SK-MEL-5 (cell line): ENCODE results near the gene RBM7. TPM values are rescaled to one million over a fixed set of nuclear protein-coding genes. Genes with fewer than 3 reads are reported as not detected.

ENCODE experiments used
- DNase-seq: peaks from one replicate; pipeline ENCODE4 v3.0.0-alpha.2; 2016; ENCODE audit warnings: low read depth, low spot score
- in situ Hi-C: cut with HindIII; loops from 2 replicates; pipeline ENCODE4 v1.10.0; 2016; ENCODE audit warnings: low sequenced_read_pairs, high pct_unique_total_duplicates, low pct_unique_long_range_greater_than_20kb
- total RNA-seq: library from RNA; depleted of rRNA; stranded (reverse); fragments of >200 nt; shearing (Covaris generic); gene quantifications from 2 replicates; pipeline ENCODE4 v1.2.3, GENCODE V29; 2014; rRNA removed

Gene RBM7
- total RNA-seq, 1 experiment from 2014 or later = 23.8 TPM

DNA sequence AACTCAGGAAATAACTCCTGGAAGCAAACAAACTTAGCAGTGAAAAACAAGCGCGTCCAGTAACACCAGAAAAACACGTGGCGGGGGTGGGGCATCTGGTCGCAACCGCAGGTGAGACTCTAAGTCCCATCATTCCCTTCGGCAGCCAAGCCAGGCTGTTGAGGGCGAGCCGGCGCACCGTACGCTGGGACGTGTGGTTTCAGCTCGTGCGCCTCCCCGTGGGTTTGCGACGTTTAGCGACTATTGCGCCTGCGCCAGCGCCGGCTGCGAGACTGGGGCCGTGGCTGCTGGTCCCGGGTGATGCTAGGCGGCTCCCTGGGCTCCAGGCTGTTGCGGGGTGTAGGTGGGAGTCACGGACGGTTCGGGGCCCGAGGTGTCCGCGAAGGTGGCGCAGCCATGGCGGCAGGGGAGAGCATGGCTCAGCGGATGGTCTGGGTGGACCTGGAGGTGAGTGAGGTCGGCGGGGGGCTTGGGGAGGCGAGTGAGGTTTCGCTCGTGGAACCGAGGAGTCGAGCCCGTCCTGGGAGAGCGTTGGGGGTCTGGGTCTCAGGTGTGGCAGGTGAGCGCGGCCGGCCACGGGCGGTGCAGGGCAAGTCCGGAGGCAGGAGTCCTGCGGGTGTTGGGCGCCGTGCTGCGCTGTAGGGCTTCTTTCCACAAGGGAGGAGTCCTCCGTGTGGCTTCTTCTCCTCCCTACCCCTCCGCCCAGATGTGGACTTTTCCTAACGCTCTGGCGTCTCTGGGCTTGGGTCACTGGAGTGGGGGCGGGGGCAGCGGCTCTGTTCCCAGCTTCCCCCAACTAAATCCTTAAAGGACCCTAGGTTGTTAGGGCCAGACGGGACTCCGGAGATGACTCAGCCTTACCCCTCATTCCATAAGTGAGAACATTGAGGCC is 39.0 kb downstream of the RBM7 start, which contains the start of gene REXO2:
REXO2 (plus strand) TSS at position 239 of the 892 bp plus-strand sequence; CDS start at position 301, 62 bp downstream.
- DNase-seq = peak; percentile 93
- in situ Hi-C loops = no loop called here

DNA sequence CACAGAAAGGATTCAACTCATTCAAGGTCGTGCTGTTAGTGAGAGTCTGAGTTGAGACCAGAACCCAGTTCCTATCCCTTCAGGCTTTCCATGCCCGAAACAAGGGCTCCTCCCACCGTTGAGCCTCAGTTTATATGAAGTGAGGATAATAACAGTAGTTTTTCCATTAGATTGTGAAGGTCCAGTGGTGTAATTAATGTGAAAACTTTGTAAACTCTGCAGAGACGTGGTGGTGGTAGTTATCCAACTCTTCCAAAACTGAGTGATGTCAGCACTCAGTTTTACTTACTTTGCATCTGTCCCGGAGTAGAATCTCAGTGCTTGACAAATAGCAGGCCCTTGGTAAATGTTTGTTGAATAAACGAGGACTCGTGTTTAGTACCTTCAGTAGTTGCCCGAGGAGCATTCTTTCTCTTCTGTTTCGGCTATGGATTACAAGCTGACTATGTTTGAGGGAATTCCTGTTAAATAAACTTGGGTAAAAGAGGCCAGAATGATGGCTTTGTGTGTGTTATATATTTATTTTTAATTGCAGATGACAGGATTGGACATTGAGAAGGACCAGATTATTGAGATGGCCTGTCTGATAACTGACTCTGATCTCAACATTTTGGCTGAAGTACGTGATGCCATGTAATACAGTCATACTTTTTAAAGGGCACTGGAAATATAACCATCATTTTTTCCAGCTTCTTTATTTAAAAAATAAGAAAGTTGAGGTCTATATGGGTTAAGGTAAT is 39.8 kb downstream of the RBM7 start:
- no peak for DNase-seq
- in situ Hi-C loops = no loop called here

DNA sequence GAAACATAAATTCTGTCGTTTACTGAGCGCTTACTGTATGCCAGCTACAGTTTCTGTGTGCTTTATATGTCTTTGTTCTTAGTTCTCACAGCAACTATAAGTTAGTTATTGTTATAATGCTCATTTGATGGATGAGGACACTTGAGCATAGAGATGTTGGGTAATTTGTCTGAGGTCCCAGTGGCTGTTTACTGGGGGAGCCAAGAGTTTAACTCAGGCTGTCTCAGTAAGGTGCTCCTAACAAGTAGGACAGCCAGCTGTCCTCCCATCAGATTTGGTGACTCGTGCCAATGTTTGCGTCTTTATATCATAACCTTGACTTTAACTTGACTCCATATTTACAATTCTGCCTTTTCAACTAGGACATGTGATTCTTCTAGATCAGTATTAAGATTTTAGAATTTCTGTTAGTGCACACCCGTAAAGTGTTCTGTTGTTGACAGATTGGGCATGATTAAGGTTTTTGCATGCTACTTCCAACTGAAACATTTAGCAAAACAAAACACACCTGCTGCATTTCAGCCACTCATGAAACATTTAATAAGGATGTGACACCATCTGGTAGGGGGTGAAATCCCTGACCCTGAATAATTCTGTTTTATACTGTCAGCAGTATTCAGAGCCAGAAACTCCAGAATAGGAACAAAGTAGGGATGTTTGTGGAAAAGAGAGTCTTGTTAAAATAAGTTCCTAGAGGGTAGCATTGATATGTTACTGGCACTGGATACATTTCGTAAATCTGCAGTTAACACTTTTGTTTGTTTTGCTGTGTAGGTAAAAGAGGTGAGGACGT is 40.7 kb downstream of the RBM7 start:
- in situ Hi-C loops = no loop called here

DNA sequence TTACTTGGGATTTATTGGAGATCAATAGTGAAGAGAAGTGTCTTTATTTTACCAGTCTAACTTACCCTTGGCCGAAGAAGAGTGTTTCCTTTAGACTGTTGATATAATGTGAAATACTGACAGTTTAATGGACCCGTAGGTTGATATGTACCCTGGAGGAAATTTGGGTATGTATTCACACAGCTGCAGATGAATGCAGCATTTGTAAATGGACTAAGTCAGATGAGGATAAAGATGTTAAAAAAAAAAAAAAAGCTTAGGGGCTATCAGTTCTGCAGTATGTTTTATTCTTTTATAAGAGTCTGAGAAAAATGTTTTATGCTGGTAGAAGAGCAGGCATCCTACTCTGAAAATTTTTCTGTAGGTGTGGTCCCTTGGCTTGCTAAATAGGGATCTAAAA is 41.5 kb downstream of the RBM7 start:
- in situ Hi-C loops = no loop called here
- DNase-seq = peak; percentile 30

More for the DNA sequence above, 40.7 kb downstream of the RBM7 start:
- no peak for DNase-seq

DNA sequence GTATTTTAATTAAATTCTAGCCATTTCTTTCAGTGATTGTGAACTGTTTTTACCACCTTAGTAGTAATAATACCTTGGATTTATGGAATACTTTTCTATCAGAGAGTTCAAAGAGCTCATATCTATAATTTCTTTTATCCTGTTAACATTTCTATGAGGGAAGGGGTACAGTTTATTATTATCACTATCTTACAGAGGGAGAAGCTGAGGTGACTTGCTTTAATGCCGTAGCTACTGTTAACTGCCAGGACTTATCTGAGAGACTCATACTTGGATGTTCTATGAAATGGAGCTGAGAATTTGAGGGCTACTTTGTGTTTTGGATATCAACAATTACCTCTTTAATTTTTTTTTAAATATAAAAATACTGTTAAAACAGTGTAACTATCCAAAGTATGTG is 42.1 kb downstream of the RBM7 start:
- DNase-seq = no peak
- in situ Hi-C loops = no loop called here

DNA sequence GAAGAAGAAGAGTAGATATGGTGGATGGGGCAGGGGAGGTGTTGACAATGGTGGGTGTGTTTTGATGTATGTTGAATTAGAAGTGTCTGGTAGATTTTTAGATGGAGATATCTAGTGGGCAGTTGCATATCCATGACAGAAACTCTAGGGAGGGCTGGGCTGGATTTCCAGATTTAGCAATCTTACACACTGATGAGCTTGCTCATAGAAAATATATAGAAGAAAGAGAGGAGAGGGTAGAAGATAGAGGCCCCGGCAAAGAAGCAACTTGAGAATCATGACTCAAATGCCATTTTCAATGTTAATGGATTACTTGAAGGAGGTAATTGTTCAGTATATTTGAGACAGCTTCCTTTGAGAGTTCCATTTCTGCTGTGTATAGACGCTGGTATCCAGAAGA is 47.0 kb downstream of the RBM7 start:
- in situ Hi-C loops = no loop called here
- no peak for DNase-seq

DNA sequence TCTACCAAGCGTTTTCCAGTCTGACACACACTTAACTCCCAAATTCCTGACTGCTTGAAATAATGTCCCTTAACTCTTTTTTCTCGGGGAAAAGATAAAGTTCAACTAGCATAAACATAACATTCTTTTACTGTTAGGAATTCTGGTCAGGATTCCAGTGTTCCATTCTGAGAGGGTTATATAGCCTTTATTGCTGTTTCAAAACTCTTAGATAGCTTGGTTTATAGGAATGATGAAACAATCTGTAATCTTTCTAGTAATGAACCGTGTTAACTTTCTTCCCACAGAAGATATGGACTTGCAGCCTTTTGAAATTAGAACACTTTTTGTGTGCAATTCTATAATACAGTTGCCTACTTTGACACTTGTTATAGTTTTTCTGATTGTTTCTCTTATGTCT is 47.4 kb downstream of the RBM7 start:
- DNase-seq = no peak
- in situ Hi-C loops = no loop called here

DNA sequence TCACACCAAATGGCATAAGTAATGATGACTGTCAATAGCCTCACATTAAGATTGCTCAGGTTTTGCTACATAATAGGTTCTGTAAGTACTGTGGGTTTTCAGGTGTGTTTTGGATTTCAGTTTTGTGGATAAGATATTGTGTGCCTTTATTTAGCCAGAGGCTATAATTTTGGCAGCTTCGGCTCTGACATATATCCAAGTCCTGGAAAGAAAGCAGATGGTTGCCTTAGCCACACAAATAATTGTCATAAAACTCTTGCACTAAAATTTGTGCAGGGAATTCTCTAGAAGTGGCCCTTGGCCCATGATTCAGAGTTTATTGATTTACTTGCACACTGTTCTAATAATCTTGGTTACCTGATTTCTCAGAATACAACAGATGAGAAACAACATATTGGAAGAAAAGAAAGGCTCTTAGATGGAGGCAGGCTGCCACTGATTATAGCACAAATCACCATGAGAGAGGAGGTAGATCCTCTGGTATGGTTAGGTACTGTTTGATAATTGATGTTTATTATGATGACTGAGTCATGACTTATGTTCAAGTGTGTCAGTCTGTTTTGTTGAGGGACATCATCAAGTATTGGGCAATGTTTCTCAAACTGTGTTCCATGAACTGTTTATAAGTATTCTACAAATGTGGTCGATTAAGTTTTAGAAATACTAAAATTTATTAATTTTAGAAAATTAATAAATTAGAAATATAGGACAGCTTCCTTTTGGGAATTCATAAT is 48.5 kb downstream of the RBM7 start:
- no peak for DNase-seq
- in situ Hi-C loops = no loop called here

DNA sequence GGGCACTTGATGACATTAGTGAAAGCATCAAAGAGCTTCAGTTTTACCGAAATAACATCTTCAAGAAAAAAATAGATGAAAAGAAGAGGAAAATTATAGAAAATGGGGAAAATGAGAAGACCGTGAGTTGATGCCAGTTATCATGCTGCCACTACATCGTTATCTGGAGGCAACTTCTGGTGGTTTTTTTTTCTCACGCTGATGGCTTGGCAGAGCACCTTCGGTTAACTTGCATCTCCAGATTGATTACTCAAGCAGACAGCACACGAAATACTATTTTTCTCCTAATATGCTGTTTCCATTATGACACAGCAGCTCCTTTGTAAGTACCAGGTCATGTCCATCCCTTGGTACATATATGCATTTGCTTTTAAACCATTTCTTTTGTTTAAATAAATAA is 49.4 kb downstream of the RBM7 start:
- no peak for DNase-seq
- in situ Hi-C loops = no loop called here

DNA sequence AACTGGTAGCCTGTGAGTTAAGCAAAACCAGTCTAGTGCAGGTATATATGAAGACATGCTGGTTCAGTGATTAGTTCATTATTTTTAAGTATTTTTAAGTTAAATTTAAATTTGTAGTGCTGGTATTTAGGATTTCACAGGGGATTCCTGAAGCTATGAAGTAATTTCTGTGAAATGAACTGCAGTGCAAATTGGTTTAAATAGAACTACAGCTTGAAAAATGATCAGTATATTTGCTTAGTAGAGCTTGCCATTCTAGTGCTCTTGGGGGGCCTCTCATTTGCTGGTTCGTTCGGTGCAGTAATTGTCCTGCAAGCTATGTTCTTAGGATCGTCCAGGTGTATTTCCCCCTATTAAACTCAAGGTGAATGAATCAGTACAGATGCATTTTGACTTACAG is 51.9 kb downstream of the RBM7 start:
- no peak for DNase-seq
- in situ Hi-C loops = no loop called here

Other genes with a start within 250 kb of the RBM7 start
- gene NNMT, start 104.3 kb upstream of the RBM7 start, total RNA-seq = 56.4 and 57.7 TPM in 2 replicates
- 7.9 and 8.7 TPM in 2 replicates for gene C11orf71, start 155 bp upstream of the RBM7 start, total RNA-seq
- 108 and 118 TPM in 2 replicates for gene REXO2, start 38.8 kb downstream of the RBM7 start, total RNA-seq
- not detected in 2 replicates for gene NXPE1, start 159.2 kb downstream of the RBM7 start, total RNA-seq
- gene NXPE4, start 195.1 kb downstream of the RBM7 start, total RNA-seq = not detected in 2 replicates